ENCODE data around the gene RBM4B.

The RBM4B gene

GRCh38 chr11:66638177-66639065 lies 39.3 kb downstream of the RBM4B start, which contains the start of gene RBM4:
Gene RBM4, plus strand, starts transcription at chr11:66638703. Its CDS starts 1,009 bp downstream, at chr11:66639712.
- TF ChIP-seq TAF1 (IDR thresholded peaks at IDR 0.05; ENCODE audit: borderline replicate concordance, insufficient read depth, low read length) = peak; percentile 95; the same call in 1 of the 2 replicates
- peak; percentile 63; the same call in 1 of the 2 replicates for TF ChIP-seq SIN3A (IDR thresholded peaks at IDR 0.05; ENCODE audit: borderline replicate concordance, insufficient read depth, low read length)
- TF ChIP-seq REST (IDR thresholded peaks at IDR 0.05; ENCODE audit: insufficient read depth in 1 of 2, low read depth in 2 of 2, low read length in 2 of 2) = peak in 1 of 2 experiments; percentile 41; a peak in 1 of 4 replicates
- TF ChIP-seq POLR2AphosphoS5 (IDR thresholded peaks at IDR 0.05; ENCODE audit: low read depth, low read length) = peak; percentile 94
- TF ChIP-seq FOXP2 (optimal IDR thresholded peaks at IDR 0.05; ENCODE audit: borderline replicate concordance, extremely low read depth, extremely low read length, insufficient read depth) = no peak

- TF ChIP-seq SIN3A (IDR thresholded peaks at IDR 0.05; ENCODE audit: borderline replicate concordance, insufficient read depth, low read length) (no peak), FOXP2 (optimal IDR thresholded peaks at IDR 0.05; ENCODE audit: borderline replicate concordance, extremely low read depth, extremely low read length, insufficient read depth) (no peak), TAF1 (IDR thresholded peaks at IDR 0.05; ENCODE audit: borderline replicate concordance, insufficient read depth, low read length) (no peak)
Measured at GRCh38 chr11:66637557-66638176, 40.0 kb downstream of the RBM4B start.

- no peak for TF ChIP-seq SIN3A (IDR thresholded peaks at IDR 0.05; ENCODE audit: borderline replicate concordance, insufficient read depth, low read length)
- no peak for TF ChIP-seq TAF1 (IDR thresholded peaks at IDR 0.05; ENCODE audit: borderline replicate concordance, insufficient read depth, low read length)
- TF ChIP-seq REST (IDR thresholded peaks at IDR 0.05; ENCODE audit: insufficient read depth in 1 of 2, low read depth in 2 of 2, low read length in 2 of 2) = no peak
- no peak for TF ChIP-seq POLR2AphosphoS5 (IDR thresholded peaks at IDR 0.05; ENCODE audit: low read depth, low read length)
- TF ChIP-seq FOXP2 (optimal IDR thresholded peaks at IDR 0.05; ENCODE audit: borderline replicate concordance, extremely low read depth, extremely low read length, insufficient read depth) = no peak
Measured at GRCh38 chr11:66636411-66636810, 41.3 kb downstream of the RBM4B start.

- no peak for TF ChIP-seq SIN3A (IDR thresholded peaks at IDR 0.05; ENCODE audit: borderline replicate concordance, insufficient read depth, low read length)
- no peak for TF ChIP-seq TAF1 (IDR thresholded peaks at IDR 0.05; ENCODE audit: borderline replicate concordance, insufficient read depth, low read length)
- no peak for TF ChIP-seq REST (IDR thresholded peaks at IDR 0.05; ENCODE audit: insufficient read depth in 1 of 2, low read depth in 2 of 2, low read length in 2 of 2)
- no peak for TF ChIP-seq POLR2AphosphoS5 (IDR thresholded peaks at IDR 0.05; ENCODE audit: low read depth, low read length)
- no peak for TF ChIP-seq FOXP2 (optimal IDR thresholded peaks at IDR 0.05; ENCODE audit: borderline replicate concordance, extremely low read depth, extremely low read length, insufficient read depth)
Measured at GRCh38 chr11:66632952-66633351, 44.7 kb downstream of the RBM4B start.

- TF ChIP-seq POLR2AphosphoS5 (IDR thresholded peaks at IDR 0.05; ENCODE audit: low read depth, low read length) (no peak), SIN3A (IDR thresholded peaks at IDR 0.05; ENCODE audit: borderline replicate concordance, insufficient read depth, low read length) (no peak), TAF1 (IDR thresholded peaks at IDR 0.05; ENCODE audit: borderline replicate concordance, insufficient read depth, low read length) (no peak)
Measured at GRCh38 chr11:66631883-66632282, 45.8 kb downstream of the RBM4B start.

Measured in PFSK-1 (cell line).